Liver (tissue), 9 donors: ENCODE results near the gene KAT14. TPM values are rescaled to one million over a fixed set of nuclear protein-coding genes. Genes with fewer than 3 reads are reported as not detected.

ENCODE experiments used
- DNase-seq: peaks from one replicate; pipeline ENCODE4 v3.0.0-alpha.2; 2017; ENCODE audit warnings: low spot score
- H3K27ac ChIP-seq, 2 donors: one replicate each; pipeline ENCODE4 v1.7.0; 2013; ENCODE audit warnings: inconsistent platforms in 2 of 2, low read length in 2 of 2, control low read depth in 1 of 2, low read depth in 1 of 2, mild to moderate bottlenecking in 1 of 2
- H3K27me3 ChIP-seq, 4 donors: one replicate each; pipeline versions ENCODE4 v1.6.1 to v1.7.0; 2013; ENCODE audit warnings: low read length in 3 of 4, inconsistent platforms in 1 of 4, mild to moderate bottlenecking in 1 of 4, moderate library complexity in 1 of 4; ENCODE audit not compliant: control insufficient read depth in 4 of 4, insufficient read depth in 4 of 4
- H3K36me3 ChIP-seq, 4 donors: one replicate each; pipeline versions ENCODE4 v1.6.1 to v1.7.0; 2013; ENCODE audit warnings: low read length in 3 of 4, mild to moderate bottlenecking in 3 of 4, low read depth in 1 of 4, moderate library complexity in 1 of 4; ENCODE audit not compliant: control insufficient read depth in 4 of 4, insufficient read depth in 3 of 4
- H3K4me1 ChIP-seq, 4 donors: one replicate each; pipeline versions ENCODE4 v1.6.1 to v1.7.0; 2013; ENCODE audit warnings: low read length in 3 of 4, mild to moderate bottlenecking in 3 of 4, moderate library complexity in 1 of 4; ENCODE audit not compliant: control insufficient read depth in 4 of 4, insufficient read depth in 4 of 4
- H3K4me3 ChIP-seq, 3 donors: one replicate each; pipeline versions ENCODE4 v1.6.1 to v1.7.0; 2013; ENCODE audit warnings: low read length in 3 of 3, control low read depth in 1 of 3, low read depth in 1 of 3, mild to moderate bottlenecking in 1 of 3
- H3K9ac ChIP-seq, 2 donors: one replicate each; pipeline ENCODE4 v1.7.0; 2013; ENCODE audit warnings: low read length in 2 of 2, mild to moderate bottlenecking in 2 of 2, moderate library complexity in 2 of 2, control low read depth in 1 of 2, low read depth in 1 of 2
- H3K9me3 ChIP-seq, 4 donors: one replicate each; pipeline versions ENCODE4 v1.6.1 to v1.7.0; 2013; ENCODE audit warnings: low read length in 3 of 4; ENCODE audit not compliant: control insufficient read depth in 4 of 4
- CTCF ChIP-seq: fragments of 150-350 bp; IDR thresholded peaks from 2 replicates; pipeline ENCODE4 v1.5.1; 2017; ENCODE audit warnings: improper control_type of control experiment, low read depth, low read length; ENCODE audit not compliant: missing input control
- FOXA1 ChIP-seq: IDR thresholded peaks from 2 replicates; pipeline ENCODE4 v1.6.1; 2016; ENCODE audit warnings: antibody characterized with exemption
- RAD21 ChIP-seq, 2 donors: IDR thresholded peaks; 2 replicates each; pipeline ENCODE4 v1.6.1; 2016; ENCODE audit warnings: antibody characterized with exemption in 2 of 2, mild to moderate bottlenecking in 2 of 2
- REST ChIP-seq: IDR thresholded peaks from 2 replicates; pipeline ENCODE4 v1.6.1; 2016; ENCODE audit warnings: antibody characterized with exemption, mild to moderate bottlenecking
- SP1 ChIP-seq: IDR thresholded peaks from 2 replicates; pipeline ENCODE4 v1.6.1; 2018; ENCODE audit warnings: antibody characterized with exemption, mild to moderate bottlenecking
- WGBS: extraction: QIAGEN DNeasy Blood & Tissue Kit; methylation state at CpG from one replicate; pipeline ENCODE4 v1.1.7; 2013; 5-methylcytosine and 5-hydroxymethylcytosine counted together
- polyA plus RNA-seq, 2 donors: library from polyadenylated mRNA; stranded (reverse) in 1 of 2; unstranded in 1 of 2; fragments of 200-250 nt in 1 of 2; fragments of >200 nt in 1 of 2; fragmentation: Nextera tagmentation in 1 of 2; extraction: Ambion mirVana in 1 of 2; gene quantifications; one replicate each; pipeline versions ENCODE4 v1.2.1 to v1.2.3, GENCODE V29; 2013 to 2015
- total RNA-seq, 2 donors: library from RNA; depleted of rRNA; stranded (reverse); fragments of >200 nt; gene quantifications; one replicate each; pipeline ENCODE4 v1.2.3, GENCODE V29; 2014
- donor health status: healthy.
- donor health status: healthy.
- donor health status: healthy.
- donor health status: healthy.
- donor health status: healthy.

The KAT14 gene
- total and polyA plus RNA-seq, 4 donors, result 5.5 to 10.2 (median 6.2) TPM

- Histone ChIP-seq H3K4me1 (no peaks in the 10 kb centered on the region), H3K27me3 (no peaks in the 10 kb centered on the region), H3K36me3 (peaks cover 3 to 27% (median 13%) of the 10 kb centered on the region in 4 donors), H3K9ac (no peak overlapping the region), H3K9me3 (no peaks in the 10 kb centered on the region), H3K27ac (no peak overlapping the region), H3K4me3 (no peak overlapping the region)
- DNase-seq, result no peak
- no peak for TF ChIP-seq CTCF
- no peak for TF ChIP-seq REST
- 97% methylated on average over 4 of the region's 4 CpGs for WGBS
Measured at GRCh38 chr20:18156045-18156444, 18.4 kb downstream of the KAT14 start.

- no peaks in the 10 kb centered on the region for H3K4me1 ChIP-seq
- no peak overlapping the region for H3K4me3 ChIP-seq
- H3K27me3 ChIP-seq, result no peaks in the 10 kb centered on the region
- H3K36me3 ChIP-seq, result peaks cover 4 to 28% (median 19%) of the 10 kb centered on the region in 4 donors
- WGBS, result 97% methylated on average over 2 of the region's 2 CpGs
- no peak for DNase-seq
- H3K9ac ChIP-seq, result no peak overlapping the region
- TF ChIP-seq RAD21 (IDR thresholded peaks at IDR 0.05) (no peak), CTCF (no peak), SP1 (no peak), REST (no peak), FOXA1 (no peak)
- no peak overlapping the region for H3K27ac ChIP-seq
- no peaks in the 10 kb centered on the region for H3K9me3 ChIP-seq
Measured at GRCh38 chr20:18164356-18164755, 26.7 kb downstream of the KAT14 start.
